ENCODE measurements around the gene PARL.

PARL gene

DNA sequence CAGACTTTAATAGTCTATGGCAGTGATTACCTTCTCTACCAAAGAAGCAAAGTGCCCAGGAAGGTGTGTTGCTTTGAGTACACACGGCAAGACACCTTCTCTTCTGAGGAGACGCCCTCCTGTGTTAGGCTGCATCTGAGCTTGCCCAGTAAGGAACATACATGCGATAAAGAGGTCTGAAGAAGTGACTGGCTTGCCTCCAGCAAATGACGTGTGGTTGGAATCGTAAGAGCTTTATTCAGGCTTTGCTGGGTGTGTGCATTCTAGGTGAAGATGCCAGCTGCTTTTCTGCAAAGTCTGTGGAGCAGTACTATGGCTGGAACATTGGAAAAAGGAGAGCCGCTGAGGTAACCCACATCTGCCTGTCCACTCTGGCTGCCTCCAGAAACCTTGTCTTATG, 81.7 kb downstream of the PARL start:
- H3K4me3 ChIP-seq (ENCODE audit: control insufficient read depth, low read depth, low read length): no peak overlapping the region
- DNase-seq (ENCODE audit: low read depth): peak; percentile 49
- no peak for TF ChIP-seq CTCF (conservative IDR thresholded peaks at IDR 0.05; ENCODE audit: control insufficient read depth, insufficient read depth, low read depth, low read length)

GRCh38 chr3:183801601-183802000, 83.1 kb downstream of the PARL start:
- no peak for TF ChIP-seq CTCF (conservative IDR thresholded peaks at IDR 0.05; ENCODE audit: control insufficient read depth, insufficient read depth, low read depth, low read length)
- H3K4me3 ChIP-seq (ENCODE audit: control insufficient read depth, low read depth, low read length): no peak overlapping the region
- DNase-seq (ENCODE audit: low read depth): no peak

DNA sequence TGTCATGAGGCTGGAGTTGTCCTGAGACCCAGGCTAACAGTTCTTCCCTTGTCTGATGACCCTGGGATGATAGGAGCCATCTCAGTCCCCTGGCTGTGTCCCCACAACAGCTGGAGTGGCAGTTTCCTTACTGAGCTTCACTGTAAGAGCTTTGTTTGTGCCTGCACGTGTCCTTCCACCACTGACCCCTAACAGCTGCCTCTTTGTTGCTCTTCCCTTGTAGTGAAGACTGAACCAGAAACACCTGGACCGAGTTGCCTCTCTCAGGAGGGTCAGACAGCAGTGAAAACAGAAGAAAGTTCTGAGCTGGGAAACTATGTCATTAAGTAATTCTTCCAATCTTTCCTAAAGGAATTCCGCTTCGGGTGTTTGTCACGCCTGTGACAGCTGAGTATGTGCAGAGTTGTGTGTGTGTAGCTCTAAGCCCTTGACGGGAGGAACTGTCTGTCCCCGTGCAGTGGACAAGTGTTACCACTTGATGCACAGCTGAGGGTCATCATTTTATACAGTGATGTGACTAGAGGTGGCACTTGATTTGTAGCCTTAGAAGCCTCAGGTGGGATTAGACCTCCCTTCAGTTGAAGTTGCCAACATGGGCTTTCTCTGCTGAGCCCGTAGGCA, 84.3 kb downstream of the PARL start:
- H3K4me3 ChIP-seq (ENCODE audit: control insufficient read depth, low read depth, low read length): no peak overlapping the region
- no peak for TF ChIP-seq CTCF (conservative IDR thresholded peaks at IDR 0.05; ENCODE audit: control insufficient read depth, insufficient read depth, low read depth, low read length)
- DNase-seq (ENCODE audit: low read depth): no peak

GRCh38 chr3:183799461-183799860, 85.2 kb downstream of the PARL start:
- no peak for DNase-seq (ENCODE audit: low read depth)
- TF ChIP-seq CTCF (conservative IDR thresholded peaks at IDR 0.05; ENCODE audit: control insufficient read depth, insufficient read depth, low read depth, low read length): no peak

DNA sequence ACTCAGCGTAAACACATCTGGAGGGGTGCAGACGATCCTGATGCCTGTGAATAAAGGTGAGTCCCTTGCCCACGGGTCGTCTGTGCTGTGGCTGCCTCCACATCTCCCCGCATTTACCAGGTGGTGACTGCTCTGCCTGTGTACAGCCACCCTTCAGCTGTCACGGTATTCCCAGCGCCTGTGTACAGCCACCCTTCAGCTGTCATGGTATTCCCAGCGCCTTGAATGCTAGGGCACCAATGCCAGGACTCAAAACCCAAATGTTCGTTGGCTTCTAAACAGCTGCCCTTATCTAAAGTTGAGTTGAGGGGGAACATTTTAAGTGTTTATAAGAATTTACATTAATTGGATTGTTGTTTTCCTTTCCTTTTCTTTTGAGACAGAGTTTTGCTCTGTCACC, 86.7 kb downstream of the PARL start:
- H3K4me3 ChIP-seq (ENCODE audit: control insufficient read depth, low read depth, low read length): no peak overlapping the region
- TF ChIP-seq CTCF (conservative IDR thresholded peaks at IDR 0.05; ENCODE audit: control insufficient read depth, insufficient read depth, low read depth, low read length): no peak
- no peak for DNase-seq (ENCODE audit: low read depth)

More at GRCh38 chr3:183799461-183799860, 85.2 kb downstream of the PARL start:
- no peak overlapping the region for H3K4me3 ChIP-seq (ENCODE audit: control insufficient read depth, low read depth, low read length)

- no peak for DNase-seq (ENCODE audit: low read depth)
- H3K4me3 ChIP-seq (ENCODE audit: control insufficient read depth, low read depth, low read length): no peak overlapping the region
- no peak for TF ChIP-seq CTCF (conservative IDR thresholded peaks at IDR 0.05; ENCODE audit: control insufficient read depth, insufficient read depth, low read depth, low read length)
Observed at GRCh38 chr3:183796372-183796771, 88.3 kb downstream of the PARL start.

GRCh38 chr3:183794452-183794851, 90.2 kb downstream of the PARL start:
- DNase-seq (ENCODE audit: low read depth): no peak
- H3K4me3 ChIP-seq (ENCODE audit: control insufficient read depth, low read depth, low read length): no peak overlapping the region
- TF ChIP-seq CTCF (conservative IDR thresholded peaks at IDR 0.05; ENCODE audit: control insufficient read depth, insufficient read depth, low read depth, low read length): no peak
